H1 (cell line): ENCODE measurements around the gene CACNA1C.

Experiments used
- BCL11A ChIP-seq, 2 experiments: IDR thresholded peaks; one replicate each; pipeline ENCODE4 v1.6.1; 2011; ENCODE audit warnings: low read depth in 2 of 2, low read length in 2 of 2, mild to moderate bottlenecking in 2 of 2
- CBX8 ChIP-seq: fragments of 300-800, 300-1000 bp; sonication (generic); IDR thresholded peaks from 2 replicates; pipeline ENCODE4 v1.7.1; 2016; ENCODE audit warnings: low read depth, low read length, borderline replicate concordance
- CHD1 ChIP-seq: IDR thresholded peaks from 2 replicates; pipeline ENCODE4 v1.6.1; 2012; ENCODE audit warnings: low read depth, low read length, improper control_type of control experiment
- CTCF ChIP-seq, 3 experiments: IDR thresholded peaks; 1 replicate in 2 of 3; 2 replicates in 1 of 3; pipeline versions ENCODE4 v1.5.1 to v1.6.1; 2011; ENCODE audit warnings: low read length in 3 of 3, mild to moderate bottlenecking in 3 of 3, inconsistent platforms in 2 of 3, low read depth in 1 of 3, moderate library complexity in 1 of 3; ENCODE audit not compliant: insufficient read depth in 1 of 3; ENCODE audit errors: control extremely low read depth in 1 of 3
- EZH2 ChIP-seq: fragments of 200-600 bp; sonication (generic); IDR thresholded peaks from 2 replicates; pipeline ENCODE4 v1.7.1; 2012; ENCODE audit warnings: low read depth, mild to moderate bottlenecking, moderate library complexity, low read length, inconsistent platforms; ENCODE audit not compliant: severe bottlenecking
- HDAC6 ChIP-seq: IDR thresholded peaks from one replicate; pipeline ENCODE4 v1.7.1; 2012; ENCODE audit warnings: low read depth, mild to moderate bottlenecking, inconsistent platforms, low read length, moderate library complexity
- POLR2A ChIP-seq, 2 experiments: IDR thresholded peaks; 1 replicate in 1 of 2; 2 replicates in 1 of 2; pipeline ENCODE4 v1.6.1; 2011; ENCODE audit warnings: low read depth in 2 of 2, low read length in 2 of 2, mild to moderate bottlenecking in 2 of 2; ENCODE audit errors: control extremely low read depth in 1 of 2
- SIN3A ChIP-seq, 2 experiments: IDR thresholded peaks in 1 of 2; conservative IDR thresholded peaks in 1 of 2; 2 replicates each; pipeline ENCODE4 v1.6.1; 2011 to 2012; ENCODE audit warnings: low read length in 2 of 2, improper control_type of control experiment in 1 of 2, low read depth in 1 of 2, mild to moderate bottlenecking in 1 of 2
- TAF1 ChIP-seq: IDR thresholded peaks from 2 replicates; pipeline ENCODE4 v1.6.1; 2011; ENCODE audit warnings: mild to moderate bottlenecking, low read depth, low read length
- USF2 ChIP-seq: IDR thresholded peaks from 2 replicates; pipeline ENCODE4 v1.6.1; 2011; ENCODE audit warnings: low read length, improper control_type of control experiment

GRCh38 chr12:2325519-2325918, 272.7 kb downstream of the CACNA1C start:
- TF ChIP-seq CBX8 = no peak
- TF ChIP-seq POLR2A (IDR thresholded peaks at IDR 0.05; ENCODE audit: control extremely low read depth in 1 of 2, low read depth in 2 of 2, low read length in 2 of 2) = no peak
- no peak for TF ChIP-seq EZH2
- TF ChIP-seq SIN3A (conservative IDR thresholded peaks at IDR 0.05 in 1 of 2, IDR thresholded peaks at IDR 0.05 in 1 of 2; ENCODE audit: low read depth in 1 of 2, low read length in 2 of 2) = no peak
- no peak for TF ChIP-seq CTCF (IDR thresholded peaks at IDR 0.05; ENCODE audit: control extremely low read depth in 1 of 3, insufficient read depth in 1 of 3, low read depth in 1 of 3, low read length in 3 of 3)
- TF ChIP-seq HDAC6 = no peak
- TF ChIP-seq TAF1 = no peak
- no peak for TF ChIP-seq CHD1
- no peak for TF ChIP-seq USF2
- TF ChIP-seq BCL11A (IDR thresholded peaks at IDR 0.05; ENCODE audit: low read depth in 2 of 2, low read length in 2 of 2) = no peak
